Activated CD4-positive, CD25-positive, alpha-beta regulatory T cell treated with anti-CD3 and anti-CD28 coated beads, Interleukin-2, amount 50 U/mL, for 24 hours (primary cell): ENCODE measurements around the gene FUT9.

Experiments
- ATAC-seq, 2 donors: fragments of 150-1000 bp; cut with Tn5 transposase; one replicate each; pipeline ENCODE4 v1.10.0; 2021; ENCODE audit warnings: mild to moderate bottlenecking in 1 of 2, moderate library complexity in 1 of 2

Gene FUT9

GRCh38 chr6:96074006-96074405, 58.2 kb downstream of the FUT9 start:
- no peak for ATAC-seq

- ATAC-seq, result no peak
Observed at GRCh38 chr6:96075826-96076225, 60.1 kb downstream of the FUT9 start.

- ATAC-seq, result no peak
Observed at GRCh38 chr6:96086745-96087144, 71.0 kb downstream of the FUT9 start.

DNA sequence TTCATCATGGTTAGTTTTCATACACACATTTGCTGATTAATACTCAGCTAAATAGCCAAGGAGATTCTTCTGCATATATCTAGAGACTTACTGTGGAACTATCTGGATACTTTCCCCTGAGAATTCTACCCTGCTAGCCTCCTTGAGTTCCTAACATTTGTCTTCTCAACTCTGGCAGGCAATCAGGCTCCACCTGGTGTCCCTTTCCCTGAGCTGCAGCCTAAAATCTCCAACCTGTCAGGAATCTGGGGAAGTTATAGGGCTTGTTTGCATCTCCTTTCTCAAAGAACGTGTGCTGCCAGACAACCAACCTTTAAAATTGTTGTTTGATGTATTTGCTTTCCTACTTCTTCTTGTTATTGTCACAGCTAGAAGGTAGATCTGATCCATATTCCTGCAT, 73.4 kb downstream of the FUT9 start:
- no peak for ATAC-seq

DNA sequence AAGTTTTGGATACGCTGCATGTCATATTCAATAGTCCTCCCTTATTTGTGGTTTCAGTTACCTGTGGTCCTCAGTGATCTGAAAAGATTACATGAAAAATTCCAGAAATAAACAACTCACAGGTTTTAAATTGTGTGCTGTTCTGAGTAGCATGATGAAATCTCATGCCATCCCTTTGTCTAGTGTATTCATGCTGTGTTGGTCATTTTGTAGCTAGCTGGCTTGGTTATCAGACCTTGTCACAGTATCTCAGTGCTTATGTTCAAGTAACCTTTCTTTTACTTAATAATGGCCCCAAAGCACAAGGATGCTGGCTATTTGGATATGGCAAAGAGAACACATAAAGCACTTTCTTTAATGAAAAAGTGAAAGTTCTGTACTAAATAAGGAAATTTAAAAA, 78.3 kb downstream of the FUT9 start:
- no peak for ATAC-seq

DNA sequence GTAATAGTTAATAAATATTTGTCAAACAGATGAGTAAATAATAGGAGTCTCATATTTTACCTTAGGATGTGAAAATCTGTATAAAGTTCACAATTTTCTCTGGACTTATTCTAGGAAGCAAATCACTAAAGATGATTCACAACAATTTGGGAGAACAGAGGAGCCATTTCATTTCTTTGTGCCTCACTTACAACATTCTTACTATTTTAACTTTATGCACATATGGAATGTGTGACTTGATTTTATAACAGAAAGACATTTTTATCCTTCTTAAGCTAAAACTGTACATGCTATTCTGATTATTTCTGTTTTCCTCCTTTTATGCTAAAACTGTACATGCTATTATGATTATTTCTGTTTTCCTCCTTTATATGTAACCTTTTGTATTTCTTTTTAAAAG, 83.3 kb downstream of the FUT9 start:
- no peak for ATAC-seq

- ATAC-seq, result no peak
Observed at GRCh38 chr6:96101564-96101963, 85.8 kb downstream of the FUT9 start.

GRCh38 chr6:96104910-96105309, 89.1 kb downstream of the FUT9 start:
- ATAC-seq, result no peak

DNA sequence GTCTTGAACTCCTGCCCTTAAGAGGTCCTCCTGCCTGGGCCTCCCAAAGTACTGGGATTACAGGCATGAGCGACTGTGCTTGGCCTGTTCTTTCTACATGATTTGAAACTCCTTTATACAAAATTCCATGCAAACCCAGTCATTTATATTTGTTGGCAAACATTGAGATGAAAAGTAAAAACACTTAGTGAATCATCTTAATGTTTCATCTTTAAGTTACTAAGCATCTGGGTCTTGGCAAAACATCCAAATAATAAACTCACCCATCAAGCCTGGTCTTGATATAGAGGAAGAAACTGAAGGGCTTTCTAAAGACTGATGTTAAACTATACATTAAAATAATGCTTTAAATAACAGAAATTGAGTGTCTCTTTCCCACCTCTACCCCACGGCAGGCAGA, 95.1 kb downstream of the FUT9 start:
- no peak for ATAC-seq

DNA sequence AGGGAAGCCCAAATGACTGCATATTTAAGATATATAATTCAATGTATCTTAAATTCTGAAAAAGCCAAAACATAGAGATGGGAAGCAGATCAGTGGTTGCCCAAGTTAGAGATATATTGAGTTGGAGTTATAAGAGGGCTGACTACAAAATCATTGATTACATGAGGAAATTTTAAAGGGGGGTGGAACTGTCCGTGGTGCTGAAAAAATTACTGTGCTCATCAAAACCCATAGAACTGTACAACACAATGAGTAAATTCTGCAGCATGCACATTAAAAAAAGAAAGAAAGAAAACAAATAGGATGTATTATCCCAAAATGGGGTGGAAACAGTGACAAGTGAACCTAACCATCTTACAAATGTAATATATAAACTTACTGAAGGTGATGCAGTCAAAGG, 100.9 kb downstream of the FUT9 start:
- ATAC-seq, result no peak

- ATAC-seq, result no peak
Observed at GRCh38 chr6:96124778-96125177, 109.0 kb downstream of the FUT9 start.

GRCh38 chr6:96138406-96138805, 122.6 kb downstream of the FUT9 start:
- no peak for ATAC-seq

- ATAC-seq, result no peak
Observed at GRCh38 chr6:96142142-96142541, 126.4 kb downstream of the FUT9 start.

DNA sequence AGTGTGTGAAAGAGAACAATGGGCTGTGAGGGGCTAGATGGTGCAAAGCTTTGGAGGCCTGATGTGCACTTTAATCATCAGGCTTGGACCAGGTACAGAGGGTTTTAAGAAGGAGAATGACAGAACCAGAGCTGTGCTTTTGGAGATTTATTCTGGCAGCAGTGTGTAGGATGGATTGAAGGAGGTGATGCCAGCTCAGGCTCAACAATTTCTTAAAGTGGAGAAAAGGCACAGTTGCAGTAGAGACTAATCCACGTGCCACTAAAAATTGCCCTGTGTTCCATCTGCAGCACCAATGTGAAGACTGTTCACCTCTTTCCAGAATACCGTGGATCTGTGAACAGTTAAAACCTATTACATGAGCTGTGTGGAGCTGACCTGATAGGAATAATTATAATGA, 134.7 kb downstream of the FUT9 start:
- no peak for ATAC-seq

- ATAC-seq, result no peak
Observed at GRCh38 chr6:96151707-96152106, 135.9 kb downstream of the FUT9 start.

DNA sequence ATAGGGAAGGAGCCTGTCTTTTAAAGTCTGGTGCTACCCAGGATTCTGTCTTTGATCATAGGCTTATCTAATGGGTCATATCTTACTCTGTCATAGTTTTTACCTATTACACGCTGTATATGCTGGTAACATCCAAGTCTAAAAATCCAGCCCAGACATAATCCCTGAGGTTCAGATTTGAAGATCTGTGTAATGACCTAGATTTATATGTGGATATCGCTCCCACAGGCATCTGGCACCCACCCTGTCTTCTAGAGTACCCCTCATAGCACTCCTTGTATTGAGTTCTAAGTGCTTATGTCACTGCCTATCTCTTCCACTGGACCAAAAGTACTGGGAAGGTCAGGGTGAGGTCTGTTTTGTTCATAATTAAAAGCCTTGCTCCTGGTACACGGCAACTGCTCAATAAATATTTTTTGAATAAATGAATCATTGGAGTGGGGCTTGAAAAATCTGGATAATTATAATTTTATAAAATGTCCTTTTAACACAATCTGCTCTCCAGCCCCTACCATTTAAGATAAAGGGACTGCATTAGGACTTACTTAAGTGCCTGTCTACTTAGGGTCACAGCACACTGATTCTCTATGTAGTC, 136.4 kb downstream of the FUT9 start:
- no peak for ATAC-seq

DNA sequence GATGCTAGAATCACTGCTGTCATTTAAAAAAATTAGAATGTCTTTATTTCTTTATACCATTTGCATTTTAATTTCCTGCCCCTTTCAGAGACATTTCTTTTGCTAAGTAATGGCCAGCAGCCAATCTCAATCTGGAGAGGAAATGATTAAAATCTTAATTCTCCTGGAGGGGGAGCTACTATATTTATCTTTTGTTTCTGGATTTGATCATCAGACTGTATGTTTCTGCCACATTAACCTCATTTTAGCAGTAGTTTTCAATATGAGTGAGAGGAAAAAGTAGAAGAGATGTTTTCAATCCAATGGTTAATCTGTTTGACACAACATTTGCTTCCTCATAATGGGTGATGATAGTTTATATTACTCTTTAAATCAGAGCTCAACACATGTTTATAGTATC, 138.0 kb downstream of the FUT9 start:
- no peak for ATAC-seq

- no peak for ATAC-seq
Observed at GRCh38 chr6:96156425-96156824, 140.7 kb downstream of the FUT9 start.

GRCh38 chr6:96157018-96157565, 141.3 kb downstream of the FUT9 start:
- ATAC-seq, result no peak

DNA sequence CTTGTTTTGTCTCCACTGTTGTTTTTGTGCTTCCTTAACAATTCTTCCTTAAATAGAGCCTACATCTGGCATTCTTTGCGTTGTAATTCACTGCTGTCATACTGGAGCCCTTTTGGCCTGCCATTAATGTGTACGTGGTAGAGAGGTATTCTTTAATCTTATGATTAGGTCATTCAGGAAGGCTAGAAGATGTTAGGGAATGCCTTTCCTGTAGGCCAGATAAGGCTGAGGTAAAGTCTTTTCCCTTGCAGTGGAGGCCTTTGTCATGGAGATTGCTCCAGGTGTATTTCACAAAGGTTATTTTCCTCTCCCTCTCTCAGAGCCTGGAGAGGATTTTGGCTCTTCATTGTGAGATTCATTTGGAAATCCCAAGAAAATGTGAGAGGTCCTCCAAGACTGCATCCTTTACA, 146.9 kb downstream of the FUT9 start:
- ATAC-seq, result no peak

DNA sequence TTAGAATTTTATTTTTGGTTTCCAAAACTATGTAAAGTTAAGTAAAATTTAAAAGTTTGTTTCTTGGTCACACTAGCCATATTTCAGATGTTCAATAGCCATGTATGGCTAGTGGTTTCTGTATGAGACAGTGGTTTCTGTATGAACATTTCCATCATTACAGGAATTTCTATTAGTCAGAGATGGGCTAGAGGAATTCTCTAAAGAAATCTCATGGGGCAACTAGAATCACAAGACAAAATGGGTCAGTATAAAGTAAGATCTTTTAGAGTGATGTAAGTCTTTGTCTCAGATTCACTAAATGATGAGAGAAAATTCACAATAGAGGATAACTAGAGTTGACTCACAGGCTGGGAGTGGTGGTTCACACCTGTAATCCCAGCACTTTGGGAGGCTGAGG, 149.0 kb downstream of the FUT9 start:
- ATAC-seq, result no peak

- ATAC-seq, result no peak
Observed at GRCh38 chr6:96171112-96171511, 155.3 kb downstream of the FUT9 start.

- ATAC-seq, result no peak
Observed at GRCh38 chr6:96184798-96185197, 169.0 kb downstream of the FUT9 start.

DNA sequence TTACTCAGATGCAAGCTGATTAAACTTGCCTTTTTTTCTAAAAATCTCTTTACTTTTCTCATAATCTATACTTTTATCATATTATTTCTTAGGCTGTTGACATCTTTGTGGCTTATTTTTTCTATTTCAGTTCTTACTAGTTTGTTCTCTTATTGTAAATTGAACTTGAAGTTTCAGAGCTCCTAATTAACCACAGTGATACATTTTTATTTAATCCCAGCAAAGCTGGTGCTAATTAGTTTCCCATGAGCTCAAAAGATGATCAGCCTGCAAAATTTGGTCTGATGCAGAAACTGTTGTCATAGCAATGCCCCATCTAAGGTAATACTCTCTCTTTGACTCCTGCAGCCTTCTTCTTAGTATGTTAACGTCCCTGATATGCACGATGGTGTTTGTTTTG, 170.3 kb downstream of the FUT9 start:
- no peak for ATAC-seq

DNA sequence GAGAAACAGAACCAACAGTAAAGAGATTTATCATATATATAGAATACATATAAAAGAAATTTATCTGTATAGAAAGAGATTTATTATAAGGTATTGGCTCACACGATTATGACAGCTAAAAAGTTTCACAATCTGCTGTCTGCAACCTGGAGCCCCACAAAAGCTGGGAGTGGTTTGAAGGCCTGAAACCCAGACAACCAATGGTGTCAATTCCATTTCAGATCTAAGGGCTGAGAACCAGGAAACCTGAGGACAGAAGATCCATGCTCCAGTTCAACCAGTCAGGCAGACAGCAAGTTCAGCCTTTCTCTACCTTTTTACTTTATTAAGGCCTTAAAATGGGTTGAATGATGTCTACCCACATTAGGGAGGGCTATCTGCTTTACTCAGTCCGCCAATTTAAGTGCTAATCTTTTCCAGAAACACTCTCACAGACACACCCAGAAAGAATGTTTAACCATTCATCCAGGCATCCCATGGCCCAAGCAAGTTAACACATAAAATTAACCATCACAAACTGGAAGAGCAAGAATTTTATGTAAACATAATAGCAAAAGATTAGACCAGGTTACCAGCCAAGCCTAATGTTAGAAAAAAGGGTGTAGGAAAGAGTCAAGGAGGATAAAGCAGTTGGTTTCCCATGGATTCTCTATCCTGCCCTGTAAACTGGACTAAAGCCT, 170.9 kb downstream of the FUT9 start:
- ATAC-seq, result no peak
